Stimulated activated CD4-positive, alpha-beta T cell treated with anti-CD3 and anti-CD28 coated beads, Interleukin-12 subunit alpha, Interleukin-12 subunit beta, amount 100 ng/mL, for 24 hours (primary cell): ENCODE data around the gene RASGEF1B.
"Not testable (repeated sequence)": the region's sequence is repeated elsewhere in the genome, so short reads cannot be mapped to it uniquely, and the experiment has no call there.

Experiments used
- DNase-seq, 2 experiments: peaks; one replicate each; pipeline ENCODE4 v3.0.0-alpha.2; 2020; ENCODE audit warnings: low read depth in 2 of 2

The RASGEF1B gene

GRCh38 chr4:81498551-81499099, 26.9 kb upstream of the RASGEF1B start:
- DNase-seq: no peak

GRCh38 chr4:81498046-81498445, 26.3 kb upstream of the RASGEF1B start:
- DNase-seq: no peak

- DNase-seq: no peak
Measured at GRCh38 chr4:81495345-81495744, 23.6 kb upstream of the RASGEF1B start.

GRCh38 chr4:81494031-81494431, 22.3 kb upstream of the RASGEF1B start:
- DNase-seq: no peak

- DNase-seq: no peak
Measured at GRCh38 chr4:81492606-81493230, 21.0 kb upstream of the RASGEF1B start.

GRCh38 chr4:81491943-81492342, 20.2 kb upstream of the RASGEF1B start:
- no peak for DNase-seq

GRCh38 chr4:81490403-81491160, 18.9 kb upstream of the RASGEF1B start:
- no peak for DNase-seq

- no peak for DNase-seq
Measured at GRCh38 chr4:81486502-81486901, 14.8 kb upstream of the RASGEF1B start.

GRCh38 chr4:81485310-81485980, 13.7 kb upstream of the RASGEF1B start:
- no peak for DNase-seq

- DNase-seq: no peak
Measured at GRCh38 chr4:81482326-81482725, 10.6 kb upstream of the RASGEF1B start.

GRCh38 chr4:81481151-81481550, 9.4 kb upstream of the RASGEF1B start:
- DNase-seq: no peak

GRCh38 chr4:81479573-81479972, 7.9 kb upstream of the RASGEF1B start:
- DNase-seq: not testable (repeated sequence)

GRCh38 chr4:81473331-81474265, 1.9 kb upstream of the RASGEF1B start:
- DNase-seq: not testable (repeated sequence)

GRCh38 chr4:81472281-81473182, 825 bp upstream of the RASGEF1B start:
- peak in 1 of 2 experiments; percentile 5 for DNase-seq

- DNase-seq: no peak
Measured at GRCh38 chr4:81471298-81471587, 464 bp downstream of the RASGEF1B start.

GRCh38 chr4:81470456-81471297, 1.0 kb downstream of the RASGEF1B start:
- peak; percentile 14 to 20 for DNase-seq

- no peak for DNase-seq
Measured at GRCh38 chr4:81469781-81470455, 1.8 kb downstream of the RASGEF1B start.

- no peak for DNase-seq
Measured at GRCh38 chr4:81468678-81469077, 3.0 kb downstream of the RASGEF1B start.

- DNase-seq: no peak
Measured at GRCh38 chr4:81467672-81467964, 4.1 kb downstream of the RASGEF1B start.
